HG02840 (cell line): ENCODE results near the gene PTPRE.

Experiments
- ATAC-seq: cut with Tn5 transposase; IDR thresholded peaks from one replicate; pipeline ENCODE4 v1.9.1; 2021; ENCODE audit warnings: mild to moderate bottlenecking, moderate library complexity, moderate number of reproducible peaks; ENCODE audit not compliant: unreplicated experiment, low FRiP score

The PTPRE gene

DNA sequence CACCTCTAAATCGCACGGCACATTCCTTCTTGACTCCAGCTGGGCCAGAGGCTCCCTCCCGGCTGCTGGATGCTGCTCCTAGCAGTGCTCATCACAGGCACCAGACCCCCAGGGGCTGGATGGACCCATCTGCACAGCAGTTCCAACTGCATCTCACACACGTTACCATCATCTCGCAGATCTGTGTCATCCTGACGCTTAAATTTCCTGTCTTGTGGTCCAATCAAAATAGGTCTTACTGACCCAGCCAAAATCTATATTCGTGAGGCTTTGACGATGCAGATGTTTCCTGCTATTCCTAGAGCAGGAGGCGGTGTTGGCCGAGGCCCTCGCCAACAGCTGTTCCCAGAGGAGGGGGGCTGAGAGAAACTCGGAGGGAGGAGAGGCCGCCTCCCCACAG is 111.3 kb downstream of the PTPRE start:
- no peak for ATAC-seq

DNA sequence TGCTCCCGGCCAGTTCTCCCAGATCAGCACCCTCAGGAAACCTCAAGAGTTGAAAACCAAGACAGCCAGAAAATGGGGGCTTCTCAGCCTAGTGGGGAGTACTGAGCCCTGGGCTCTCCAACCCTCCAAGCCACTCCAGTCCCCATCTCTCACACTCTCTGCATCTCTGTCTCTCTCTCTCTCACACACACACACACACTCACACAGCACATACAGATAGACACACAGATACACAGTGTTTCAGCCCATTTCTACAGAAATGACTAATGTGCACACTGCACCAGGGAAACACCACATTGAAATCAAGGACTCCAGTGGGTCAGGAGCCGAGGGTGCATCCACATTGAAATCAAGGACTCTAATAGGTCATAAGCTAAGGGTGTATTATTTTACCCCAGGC is 111.8 kb downstream of the PTPRE start:
- no peak for ATAC-seq

DNA sequence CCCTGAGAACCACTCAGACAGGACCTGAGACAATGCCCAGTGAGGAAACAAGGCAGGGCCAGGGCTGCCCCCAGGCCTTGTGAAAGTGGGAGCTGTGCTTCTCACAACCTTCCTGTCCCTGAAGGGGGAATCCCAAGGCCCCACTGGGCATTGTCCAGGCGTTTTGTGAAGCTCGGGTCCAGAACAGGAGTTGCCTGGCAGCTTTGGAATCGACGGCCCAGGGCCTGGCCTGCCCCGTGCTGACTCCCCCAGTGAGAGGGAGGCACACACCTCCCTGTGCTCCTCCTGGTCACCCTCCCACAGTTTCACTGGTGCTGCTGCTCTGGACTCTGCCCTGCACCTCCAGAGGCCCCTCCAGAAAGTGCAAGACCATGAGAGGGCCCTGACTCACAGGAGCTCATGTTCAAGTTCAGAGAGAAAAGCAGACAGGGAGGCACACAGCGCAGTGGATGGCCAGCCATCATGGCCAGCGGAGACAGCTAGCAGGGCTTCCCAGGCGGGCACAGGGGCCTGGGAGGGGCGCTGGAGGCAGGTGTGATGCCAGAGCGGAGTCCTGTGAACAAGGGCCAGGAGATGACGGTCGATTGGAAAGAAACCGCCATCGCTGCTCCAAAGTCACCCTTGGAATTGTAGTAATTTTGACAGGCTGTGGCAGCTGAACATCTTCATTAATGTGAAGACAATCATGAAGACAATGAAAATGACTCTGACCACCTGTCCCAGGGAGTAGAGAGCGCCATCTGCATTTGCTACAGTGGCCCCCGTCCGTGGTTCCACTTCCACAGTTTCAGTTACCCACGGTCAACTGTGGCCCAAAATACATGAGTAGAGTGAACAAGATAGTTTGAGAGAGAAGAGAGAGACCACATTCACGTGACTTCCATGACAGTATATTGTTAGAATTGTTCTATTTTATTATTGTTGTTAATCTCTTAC is 115.6 kb downstream of the PTPRE start:
- ATAC-seq = no peak

DNA sequence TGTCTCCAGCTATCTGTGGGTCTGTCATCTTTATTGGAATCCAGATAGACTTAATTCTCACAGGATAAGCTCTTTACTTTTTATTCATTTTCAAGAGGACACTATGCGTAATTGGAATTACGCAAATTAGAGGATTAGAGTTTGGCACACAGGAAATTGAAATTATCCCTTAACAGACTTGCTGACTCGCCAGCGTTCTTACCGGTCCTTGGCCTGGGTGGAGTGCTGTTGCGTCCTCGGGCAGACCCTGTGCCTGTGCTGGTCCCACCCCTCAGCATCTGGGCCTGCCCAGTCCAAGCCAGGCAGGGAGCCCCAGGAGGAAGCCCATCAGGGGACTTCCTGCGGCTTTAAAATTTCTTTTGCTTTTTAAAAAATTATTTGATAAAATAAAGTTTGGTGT is 117.5 kb downstream of the PTPRE start:
- ATAC-seq = no peak

DNA sequence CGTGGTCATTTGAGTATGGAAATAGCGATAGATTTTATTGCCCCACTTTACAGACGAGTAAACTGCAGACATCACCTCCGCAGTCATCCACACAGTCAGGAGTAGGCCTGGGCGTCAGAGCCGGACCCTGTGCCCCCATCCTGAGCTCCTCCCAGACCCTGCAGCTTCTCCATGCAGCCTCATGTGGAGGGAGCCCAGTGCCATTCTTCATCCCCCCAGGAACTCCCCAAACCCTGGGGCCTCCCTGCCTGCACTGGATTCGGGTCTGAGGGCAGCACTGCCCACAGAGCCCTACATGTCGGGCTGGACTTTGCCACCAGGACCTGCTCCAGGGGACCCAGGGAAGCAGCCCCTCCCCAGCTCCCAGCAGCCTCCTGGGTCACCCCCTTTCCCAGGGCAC is 118.5 kb downstream of the PTPRE start:
- ATAC-seq = no peak

DNA sequence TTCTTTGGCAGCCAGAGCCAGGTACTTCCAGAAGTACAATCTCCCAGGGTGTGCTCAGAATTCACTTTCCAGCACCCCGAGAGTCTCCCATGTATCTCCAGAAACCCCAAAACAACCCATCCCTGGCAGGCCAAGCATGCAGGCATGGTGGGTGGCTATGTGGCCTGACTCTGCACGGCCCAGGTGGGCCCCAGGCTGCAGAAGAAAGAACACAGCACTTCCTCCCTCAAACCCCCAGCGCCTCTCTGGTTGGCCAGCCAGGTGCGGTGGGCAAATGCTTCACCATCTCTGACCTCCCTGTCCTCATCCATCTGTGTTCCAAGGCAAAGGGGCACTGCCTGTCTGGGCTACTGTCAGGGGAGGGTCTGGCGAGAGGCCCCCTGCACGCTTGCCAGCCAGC is 119.0 kb downstream of the PTPRE start:
- ATAC-seq = no peak

DNA sequence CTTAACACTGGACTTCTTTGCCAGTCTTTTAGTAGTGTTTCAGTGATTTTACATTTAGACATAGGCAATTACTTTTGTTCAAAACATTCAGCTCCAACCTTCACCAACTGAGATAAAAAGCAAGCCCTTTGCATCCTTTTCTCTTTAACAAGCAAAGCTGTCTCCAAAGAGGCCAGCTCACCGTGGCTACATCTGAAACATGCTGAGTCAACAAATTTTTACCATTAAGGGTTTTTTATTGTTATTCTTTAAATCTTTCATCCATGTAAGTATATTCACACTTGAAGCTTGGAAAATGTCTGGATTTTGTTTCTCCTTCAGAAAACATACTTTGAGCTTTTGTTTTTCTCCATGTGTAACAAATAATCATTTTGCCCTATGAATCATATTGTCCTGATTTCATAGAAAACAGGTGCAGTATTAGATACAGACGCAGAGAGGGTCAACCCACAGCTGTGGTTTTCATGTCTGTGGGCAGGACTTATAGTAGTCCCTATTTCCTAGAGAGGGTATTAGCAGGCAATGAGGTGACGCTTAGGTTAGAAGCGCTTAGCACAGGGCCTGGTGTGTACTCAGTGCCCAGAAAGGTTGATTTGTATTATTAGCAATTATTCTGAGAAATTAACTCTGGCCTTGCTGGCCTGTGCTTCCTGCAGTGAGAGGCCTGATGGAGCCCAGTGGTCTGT is 119.9 kb downstream of the PTPRE start:
- ATAC-seq = no peak

DNA sequence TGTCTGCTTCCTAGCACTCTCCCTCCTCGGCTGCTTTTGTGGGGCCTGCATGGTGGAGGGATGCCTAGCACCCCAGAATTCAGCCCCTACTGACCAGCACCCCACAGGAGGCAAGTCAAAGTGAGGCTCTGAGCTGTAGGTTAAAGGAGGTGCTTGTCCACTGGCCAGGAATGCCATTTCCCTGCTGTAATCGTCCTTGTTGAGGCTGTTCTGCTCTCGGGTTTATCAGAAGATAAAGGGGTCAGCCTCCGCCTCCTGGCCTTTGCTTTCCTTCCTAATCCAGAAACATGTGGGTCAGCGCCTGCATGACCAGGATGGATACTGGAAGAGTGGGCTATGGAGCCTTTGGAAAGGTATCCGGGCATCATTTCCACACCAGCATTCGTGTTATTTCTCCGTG is 120.4 kb downstream of the PTPRE start:
- no peak for ATAC-seq

DNA sequence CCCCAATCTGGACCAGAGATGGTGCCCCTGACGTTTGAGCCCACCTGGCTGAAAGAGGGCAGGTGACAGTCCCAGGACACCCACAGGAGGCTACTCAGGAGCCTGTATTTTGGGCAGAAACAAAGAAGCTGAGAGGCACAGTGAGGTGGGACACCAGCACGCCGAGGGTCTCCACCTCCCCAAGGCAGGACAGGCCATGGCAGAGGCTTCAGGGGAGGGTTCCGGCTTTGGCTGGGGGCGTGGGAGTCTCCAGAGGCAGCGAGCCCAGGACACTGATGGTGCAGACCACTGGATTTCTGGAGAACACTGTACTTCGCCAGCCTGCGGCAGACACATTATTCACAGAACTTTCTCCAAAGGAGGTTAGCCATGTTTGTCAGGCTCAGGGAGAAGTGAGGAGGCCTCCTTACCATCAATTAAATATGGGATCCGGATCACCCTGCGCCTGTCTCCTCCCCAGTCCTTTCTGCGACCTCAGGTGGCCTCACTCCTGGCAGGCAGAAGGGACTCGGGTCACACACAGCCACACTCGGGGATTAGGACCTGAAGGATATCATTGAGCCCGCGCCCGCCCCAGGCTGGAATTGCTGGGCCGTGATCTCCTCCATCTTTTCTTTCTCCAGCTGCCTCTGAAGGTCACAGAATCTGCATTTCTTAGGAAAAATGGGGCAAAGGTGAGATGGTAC is 121.1 kb downstream of the PTPRE start:
- ATAC-seq = no peak

DNA sequence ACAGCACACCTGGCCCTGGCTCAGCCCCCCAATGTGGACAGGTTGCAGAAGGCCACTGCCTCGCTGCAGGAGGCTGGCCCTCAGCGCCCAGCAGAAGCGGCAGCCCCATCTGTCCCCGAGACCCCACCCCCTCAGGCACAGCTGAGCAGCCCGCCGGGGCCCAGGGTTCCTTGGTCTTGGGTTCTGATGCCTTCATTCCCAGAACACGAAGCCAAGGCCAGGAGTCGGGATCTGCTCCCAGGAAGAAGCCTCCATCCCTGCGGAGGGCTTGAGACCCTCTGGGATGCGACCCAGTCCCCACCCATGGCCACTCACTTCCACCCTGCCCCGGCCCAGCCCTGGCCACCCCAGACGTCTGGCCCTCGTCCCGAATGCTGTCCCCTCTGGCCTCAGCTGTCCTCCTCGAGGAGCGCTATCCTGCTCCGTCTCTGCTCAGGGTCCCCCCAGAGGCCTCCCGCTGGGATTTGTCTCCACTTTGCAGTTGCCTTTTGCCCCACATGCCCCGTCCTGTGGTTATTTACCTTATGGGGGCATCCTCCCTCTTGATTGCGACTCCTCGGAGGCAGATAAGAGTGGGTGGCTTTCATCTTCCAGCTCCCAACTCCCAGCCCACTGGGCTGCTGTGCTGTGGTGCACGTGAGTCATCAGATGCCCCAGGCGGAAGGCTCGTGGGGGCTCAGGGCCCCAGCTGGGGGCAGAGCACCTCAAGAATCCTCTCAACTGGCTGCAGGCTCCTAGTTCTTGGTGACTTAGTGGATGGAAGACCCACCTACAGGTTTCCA is 121.8 kb downstream of the PTPRE start:
- no peak for ATAC-seq

DNA sequence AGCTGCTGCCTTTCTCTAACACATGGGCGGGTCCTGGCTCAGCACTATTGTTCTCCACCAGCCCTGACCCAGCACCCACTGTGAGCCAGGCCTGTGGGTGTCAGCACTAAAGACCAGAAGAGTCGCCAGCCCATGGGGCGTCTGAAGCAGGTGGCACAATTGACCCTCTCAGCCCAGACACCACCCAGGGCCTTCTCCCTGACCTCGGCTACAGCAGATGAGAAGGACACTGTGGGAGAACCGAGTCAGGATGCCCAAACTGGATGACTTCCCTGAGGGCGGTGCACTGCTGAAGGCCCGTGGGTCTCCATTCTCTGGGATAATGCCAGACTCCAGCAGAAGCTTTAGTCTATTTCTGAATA is 122.4 kb downstream of the PTPRE start:
- no peak for ATAC-seq

DNA sequence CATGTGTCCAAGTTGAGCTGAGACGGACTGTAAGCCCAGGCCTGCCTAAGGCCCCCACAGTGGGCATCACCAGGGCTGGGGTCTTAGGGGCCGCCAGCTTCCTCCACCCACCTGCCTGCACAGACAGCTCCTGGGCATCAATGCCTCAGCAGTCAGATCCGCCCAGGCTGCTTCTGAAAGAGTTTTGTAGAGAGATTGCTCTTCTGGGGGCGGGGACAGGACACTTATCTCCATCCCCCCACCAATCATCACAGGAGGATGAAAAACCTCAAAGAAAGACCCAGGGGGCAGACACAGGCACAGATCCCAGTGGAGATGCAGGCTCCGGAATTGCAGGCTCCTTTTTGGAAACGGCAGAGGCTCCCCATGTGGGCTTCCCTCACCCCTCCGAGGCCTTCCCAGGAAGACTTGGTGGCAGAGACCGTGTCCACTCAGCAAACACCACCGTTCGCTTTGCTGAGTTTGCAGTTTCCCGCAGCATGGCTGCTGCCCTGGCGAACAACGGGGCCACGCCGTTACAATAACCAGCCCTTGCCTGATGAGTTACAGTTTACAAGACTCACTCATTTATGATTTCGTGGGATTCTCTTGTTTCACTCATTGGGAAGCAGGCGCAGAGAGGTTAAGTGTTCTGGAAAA is 122.9 kb downstream of the PTPRE start:
- no peak for ATAC-seq

DNA sequence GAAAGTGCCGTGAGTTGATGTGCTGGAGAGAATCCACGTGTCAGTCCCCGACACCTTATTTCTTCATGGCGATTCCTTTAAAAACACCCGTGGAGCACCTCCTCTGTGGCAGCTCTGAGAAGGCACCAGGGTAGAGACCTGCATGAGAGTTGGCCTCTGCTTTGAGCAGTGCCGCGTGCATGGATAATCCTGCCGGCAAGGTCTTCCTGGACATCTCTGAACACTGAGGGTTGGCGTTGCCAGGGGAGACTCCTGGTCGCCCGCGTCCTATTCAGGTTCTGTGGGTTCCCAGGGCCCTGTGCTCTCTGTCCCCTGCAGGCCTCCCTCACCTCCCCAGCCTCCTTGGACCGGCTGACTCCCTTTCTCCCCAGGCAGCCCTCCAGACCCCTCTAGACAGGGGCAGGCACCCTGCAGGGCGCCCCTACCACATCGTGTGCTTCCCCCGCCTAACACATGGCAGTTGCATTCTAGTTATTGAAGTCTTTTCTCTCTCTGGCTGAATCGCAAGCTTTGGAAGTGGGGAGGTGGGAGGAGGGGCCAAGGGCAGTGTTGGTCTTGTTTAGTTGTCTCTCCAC is 123.7 kb downstream of the PTPRE start:
- ATAC-seq = no peak

DNA sequence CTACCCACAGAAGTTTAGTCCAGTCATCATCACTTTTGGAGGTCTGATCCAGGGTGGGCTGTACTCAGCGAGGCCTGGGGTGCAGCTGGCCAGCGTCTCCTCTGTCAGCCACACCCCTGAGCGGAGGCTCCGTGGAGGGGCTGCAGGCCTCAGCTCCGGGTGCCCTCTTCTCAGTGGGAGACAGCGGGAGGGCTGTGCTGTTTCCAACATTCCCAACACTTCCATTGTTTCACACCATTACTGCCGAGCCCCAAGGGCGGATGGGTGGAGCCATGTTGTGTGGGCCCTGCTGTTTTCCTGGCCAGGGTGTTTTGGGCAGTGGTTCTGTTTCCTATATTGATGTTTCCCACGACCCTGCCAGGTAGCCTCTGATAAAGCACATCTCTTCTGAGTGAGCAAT is 124.3 kb downstream of the PTPRE start:
- no peak for ATAC-seq

DNA sequence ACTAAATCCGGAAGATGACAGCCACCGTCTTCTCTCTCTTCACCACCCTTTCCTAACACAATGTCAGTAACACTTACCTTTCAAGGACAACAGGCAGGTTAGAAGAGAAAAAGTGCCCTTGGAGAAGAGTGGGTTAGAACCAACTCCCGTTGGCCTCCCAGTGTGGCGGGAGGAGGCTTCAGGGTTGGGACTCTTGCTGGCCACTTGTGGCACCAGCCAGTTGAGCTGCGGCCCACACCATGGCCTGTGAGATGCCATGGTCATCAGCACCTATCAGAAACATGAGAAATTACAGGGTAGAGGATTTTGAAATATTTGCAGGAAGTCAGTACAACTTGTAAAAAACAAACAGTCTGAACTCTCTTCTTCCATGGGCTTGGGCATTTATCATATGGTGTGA is 125.6 kb downstream of the PTPRE start:
- ATAC-seq = no peak

DNA sequence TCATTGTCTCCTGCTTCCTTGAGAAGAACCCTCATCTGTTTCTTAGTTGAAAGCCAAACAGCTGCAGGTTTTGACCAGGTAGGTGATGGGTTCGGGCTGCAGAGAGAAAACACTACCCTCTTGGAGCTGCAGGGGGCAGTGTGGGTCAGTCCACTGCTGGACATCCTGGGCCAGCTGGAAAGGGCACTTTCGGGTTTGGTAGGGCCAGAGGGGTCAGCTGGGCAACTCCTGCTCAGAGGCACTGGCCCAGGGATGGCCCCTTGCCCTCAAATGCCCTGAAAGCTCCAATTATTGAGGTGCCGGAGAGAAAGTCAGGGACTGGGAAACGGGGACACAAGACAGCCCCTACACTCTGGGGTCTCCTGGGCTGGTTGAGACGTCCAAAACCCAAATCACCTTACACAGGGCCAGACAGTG is 128.7 kb downstream of the PTPRE start:
- ATAC-seq = no peak

DNA sequence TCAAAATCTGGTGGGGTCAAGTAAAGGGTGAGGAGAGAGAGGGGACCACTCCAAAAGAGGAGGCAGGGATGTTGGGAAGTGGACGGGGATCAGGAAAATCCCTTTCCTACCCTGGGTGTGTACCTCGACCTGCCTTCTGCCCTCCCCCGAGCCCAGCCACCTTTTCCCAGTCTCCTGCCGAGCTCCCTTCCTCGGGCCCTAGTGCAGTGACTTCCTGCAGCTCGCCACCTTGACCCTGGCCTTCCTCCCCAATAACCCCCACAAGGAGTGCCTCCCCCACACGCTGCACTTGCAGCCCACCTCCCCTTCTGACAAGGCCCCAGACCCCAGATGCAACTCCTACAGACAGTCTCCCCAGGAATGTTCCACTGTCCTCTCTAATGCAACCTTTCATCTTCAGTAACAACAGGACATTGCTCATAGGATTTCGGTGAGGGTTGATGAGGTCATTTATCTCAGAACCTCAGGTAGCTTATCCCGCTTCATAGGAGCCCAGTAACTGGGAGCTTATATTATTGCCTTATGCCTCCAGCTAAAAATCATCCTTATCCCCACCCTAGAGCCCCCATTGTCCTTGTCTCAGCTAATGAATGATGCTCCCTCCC is 129.2 kb downstream of the PTPRE start:
- ATAC-seq = no peak

DNA sequence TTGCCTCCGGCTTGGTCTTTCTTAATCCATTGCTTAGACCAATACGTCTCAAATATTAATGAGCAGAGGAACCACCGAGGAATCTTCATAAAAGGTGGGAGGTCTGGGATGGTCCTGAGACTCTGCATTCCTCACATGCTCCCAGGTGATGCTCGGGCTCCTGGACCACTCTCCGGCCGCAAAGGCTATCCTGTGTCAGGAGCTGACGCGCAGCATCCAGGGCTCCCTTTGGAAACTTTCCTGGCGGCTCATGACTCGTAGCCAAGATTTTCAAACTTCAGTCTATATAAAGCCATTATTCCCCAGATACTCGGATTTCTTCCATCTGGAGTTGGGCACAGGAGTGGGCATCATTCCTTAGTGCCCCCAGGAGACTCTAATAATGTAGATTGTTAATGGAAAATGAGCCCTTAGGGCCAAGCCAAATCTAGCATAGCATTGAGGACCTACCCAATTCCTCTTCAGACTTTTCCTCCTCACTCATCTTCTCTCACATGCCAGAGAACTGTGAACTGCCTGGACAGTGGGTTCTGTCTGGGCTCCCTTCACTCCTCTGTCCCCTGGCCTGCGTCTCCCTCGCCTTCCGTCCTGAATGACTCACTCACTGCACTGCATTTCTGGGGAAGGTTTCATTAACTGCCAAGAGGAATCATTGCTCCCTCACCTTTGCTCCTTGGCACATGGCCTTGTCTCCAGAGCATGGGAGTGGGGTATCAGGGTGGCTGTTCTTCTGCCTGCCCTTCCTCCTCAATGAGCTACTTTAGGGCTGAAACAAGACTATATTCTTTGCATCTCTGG is 130.0 kb downstream of the PTPRE start:
- no peak for ATAC-seq

DNA sequence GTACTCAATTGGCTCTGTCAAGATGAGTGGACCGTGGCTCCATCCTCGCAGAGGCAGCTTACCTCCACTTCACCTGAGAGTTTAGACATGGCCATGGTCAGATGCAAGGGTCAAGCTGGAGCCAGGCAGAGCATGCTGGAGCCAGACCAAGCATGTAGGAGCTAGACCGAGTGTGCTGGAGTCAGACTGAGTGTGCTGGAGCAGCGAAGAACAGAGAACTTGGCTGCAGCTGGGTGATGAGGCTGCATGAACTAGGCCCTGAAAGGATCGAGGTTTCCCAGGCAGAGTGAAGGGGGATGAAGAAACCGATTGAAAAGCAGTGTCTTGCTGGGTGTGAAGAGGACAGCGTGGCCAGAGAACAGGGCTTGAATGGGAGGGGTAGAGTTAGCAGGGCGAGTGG is 133.2 kb downstream of the PTPRE start:
- no peak for ATAC-seq
